K562 (cell line): ENCODE results near the gene SF3A2. TPM values are rescaled to one million over a fixed set of nuclear protein-coding genes. Genes with fewer than 3 reads are reported as not detected.
A peak's percentile ranks its signal among the peaks of the same experiment; 100 is the strongest.

Experiments
- CTBP1 ChIP-seq: fragments of 450-650 bp; IDR thresholded peaks from 2 replicates; pipeline ENCODE4 v1.6.1; 2016; ENCODE audit warnings: borderline replicate concordance
- ELK1 ChIP-seq: sonication (generic); formaldehyde crosslinking; IDR thresholded peaks from 2 replicates; pipeline ENCODE4 v1.8.1; 2022; ENCODE audit warnings: missing genetic modification reagents
- GTF2F1 ChIP-seq: IDR thresholded peaks from 2 replicates; pipeline ENCODE4 v1.6.1; 2011; ENCODE audit warnings: low read depth, low read length, improper control_type of control experiment
- HEY1 ChIP-seq: fragments of 250-450 bp; sonication (Bioruptor Pico); IDR thresholded peaks from 2 replicates; pipeline ENCODE4 v1.5.0; 2020; ENCODE audit warnings: mild to moderate bottlenecking, moderate library complexity, borderline replicate concordance
- HMGN3 ChIP-seq: IDR thresholded peaks from 2 replicates; pipeline ENCODE4 v1.6.1; 2011; ENCODE audit warnings: borderline replicate concordance, low read depth, mild to moderate bottlenecking, mixed read lengths, low read length; ENCODE audit not compliant: insufficient read length; ENCODE audit errors: extremely low read depth
- NCOR1 ChIP-seq: fragments of 450-650 bp; IDR thresholded peaks from 2 replicates; pipeline ENCODE4 v1.6.1; 2016; ENCODE audit warnings: mild to moderate bottlenecking, moderate library complexity
- PCBP2 ChIP-seq: fragments of 200-400 bp; formaldehyde crosslinking; IDR thresholded peaks from 2 replicates; pipeline ENCODE4 v1.6.1; 2018; ENCODE audit warnings: low read length, low read depth, mild to moderate bottlenecking, moderate library complexity; ENCODE audit not compliant: poor library complexity, severe bottlenecking
- SETDB1 ChIP-seq: IDR thresholded peaks from one replicate; pipeline ENCODE4 v1.6.1; 2012; ENCODE audit warnings: low read length, control low read depth, inconsistent platforms
- SLC30A9 ChIP-seq: fragments of 250-450 bp; sonication (Bioruptor Pico); IDR thresholded peaks from 2 replicates; pipeline ENCODE4 v1.8.0; 2022; ENCODE audit warnings: mild to moderate bottlenecking, moderate library complexity
- TCF7L2 ChIP-seq: fragments of 150-350 bp; IDR thresholded peaks from 2 replicates; pipeline ENCODE4 v1.6.1; 2016; ENCODE audit warnings: low read depth, mild to moderate bottlenecking, low read length, moderate library complexity
- TRIM24 ChIP-seq, 2 experiments: fragments of 450-650 bp; IDR thresholded peaks; 2 replicates each; pipeline ENCODE4 v1.6.1; 2016
- ZNF184 ChIP-seq: sonication (generic); formaldehyde crosslinking; IDR thresholded peaks from 2 replicates; pipeline ENCODE4 v1.5.0; 2020; ENCODE audit warnings: missing genetic modification reagents
- ZNF224 ChIP-seq: sonication (generic); formaldehyde crosslinking; IDR thresholded peaks from 2 replicates; pipeline ENCODE4 v1.8.0; 2022; ENCODE audit warnings: mild to moderate bottlenecking, missing genetic modification reagents
- ZNF445 ChIP-seq: fragments of 250-450 bp; sonication (Bioruptor Pico); IDR thresholded peaks from 2 replicates; pipeline ENCODE4 v1.4.0; 2020; ENCODE audit warnings: low read depth, mild to moderate bottlenecking, moderate library complexity
- ZNF699 ChIP-seq: fragments of 250-450 bp; sonication (Bioruptor Pico); IDR thresholded peaks from 2 replicates; pipeline ENCODE4 v1.8.0; 2021; ENCODE audit warnings: mild to moderate bottlenecking, moderate library complexity; ENCODE audit not compliant: insufficient replicate concordance
- polyA plus RNA-seq, 8 experiments: library from polyadenylated mRNA; depleted of rRNA in 4 of 8; stranded (reverse) in 5 of 8; unstranded in 3 of 8; fragments of >200 nt; fragmentation: Nextera tagmentation in 2 of 8; fragmentation: Illumina TruSeq in 1 of 8; extraction: Ambion mirVana in 2 of 8; extraction: Trizol in 1 of 8; gene quantifications; 2 replicates each; pipeline versions ENCODE4 v1.2.1 to v1.2.3, GENCODE V29; 2011 to 2014; ENCODE audit warnings: inconsistent platforms in 1 of 8, missing spikeins in 1 of 8
- total RNA-seq, 7 experiments: library from RNA; depleted of rRNA in 6 of 7; stranded (reverse); fragments of >200 nt in 6 of 7; fragmentation: Illumina TruSeq in 2 of 7; extraction: Trizol in 2 of 7; gene quantifications; 2 replicates each; pipeline versions ENCODE4 v1.2.1 to v1.2.3, GENCODE V29; 2011 to 2021; ENCODE audit warnings: low replicate concordance in 1 of 7
- TF ChIP-seq, protein P1 (sequence below): fragments of 450-650 bp; IDR thresholded peaks from 2 replicates; pipeline ENCODE4 v1.6.1; 2016; ENCODE audit warnings: mild to moderate bottlenecking, moderate library complexity

The SF3A2 gene
- total and polyA plus RNA-seq, 9 of the 15 experiments (the other 6 are each of a cell fraction or from before 2014, with no cell fraction given): 0.17 to 194 (median 22.8) TPM

DNA sequence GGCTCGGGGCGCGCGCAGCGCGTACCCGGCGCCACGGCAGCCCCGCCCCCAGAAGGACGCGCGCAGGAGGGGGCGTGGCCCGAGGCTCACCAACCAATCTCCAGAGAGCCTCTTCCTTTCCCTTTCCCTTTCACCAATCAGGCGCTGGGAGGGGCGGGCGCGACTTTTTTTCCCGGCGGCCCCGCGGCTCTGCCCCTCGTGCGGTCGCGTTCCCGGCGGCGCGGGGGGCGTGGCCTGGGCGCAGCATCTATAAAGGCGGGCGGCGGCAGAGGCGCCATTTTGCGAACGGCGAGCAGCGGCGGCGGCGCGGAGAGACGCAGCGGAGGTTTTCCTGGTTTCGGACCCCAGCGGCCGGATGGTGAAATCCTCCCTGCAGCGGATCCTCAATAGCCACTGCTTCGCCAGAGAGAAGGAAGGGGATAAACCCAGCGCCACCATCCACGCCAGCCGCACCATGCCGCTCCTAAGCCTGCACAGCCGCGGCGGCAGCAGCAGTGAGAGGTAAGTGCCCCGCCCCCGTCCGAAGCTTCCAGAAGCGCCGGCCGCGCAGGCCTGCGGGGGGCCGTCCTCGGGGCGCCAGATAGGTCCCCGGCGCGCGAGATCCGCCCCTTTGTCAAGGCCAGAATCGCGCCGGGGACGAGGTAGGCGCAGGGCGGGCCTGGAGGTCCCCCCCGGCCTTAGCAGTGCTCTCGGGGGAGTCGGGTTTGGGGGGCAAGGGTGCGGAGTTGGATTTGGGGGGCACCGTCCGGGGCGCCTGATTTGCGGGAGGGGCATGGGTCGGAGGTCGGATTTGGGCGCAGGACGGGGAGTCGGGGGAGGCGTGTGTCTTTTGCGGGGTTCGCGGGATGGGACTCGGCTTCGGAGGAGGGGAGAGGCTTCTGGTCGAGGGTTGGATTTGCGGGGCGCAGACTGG lies 32.9 kb downstream of the SF3A2 start (continued):
- TF ChIP-seq HEY1 (CRISPR knock-in tag) (no peak), ZNF445 (CRISPR knock-in tag) (no peak), CTBP1 (peak; percentile 84), TCF7L2 (no peak), ZNF224 (CRISPR knock-in tag) (no peak), GTF2F1 (peak; percentile 100), ZNF699 (CRISPR knock-in tag) (no peak), TRIM24 (IDR thresholded peaks at IDR 0.05) (no peak), NCOR1 (no peak), ELK1 (CRISPR knock-in tag) (no peak), SLC30A9 (CRISPR knock-in tag) (no peak), HMGN3 (peak; percentile 10), ZNF184 (CRISPR knock-in tag) (no peak), SETDB1 (no peak), PCBP2 (peak; percentile 87)
- TF ChIP-seq, protein P1, sequence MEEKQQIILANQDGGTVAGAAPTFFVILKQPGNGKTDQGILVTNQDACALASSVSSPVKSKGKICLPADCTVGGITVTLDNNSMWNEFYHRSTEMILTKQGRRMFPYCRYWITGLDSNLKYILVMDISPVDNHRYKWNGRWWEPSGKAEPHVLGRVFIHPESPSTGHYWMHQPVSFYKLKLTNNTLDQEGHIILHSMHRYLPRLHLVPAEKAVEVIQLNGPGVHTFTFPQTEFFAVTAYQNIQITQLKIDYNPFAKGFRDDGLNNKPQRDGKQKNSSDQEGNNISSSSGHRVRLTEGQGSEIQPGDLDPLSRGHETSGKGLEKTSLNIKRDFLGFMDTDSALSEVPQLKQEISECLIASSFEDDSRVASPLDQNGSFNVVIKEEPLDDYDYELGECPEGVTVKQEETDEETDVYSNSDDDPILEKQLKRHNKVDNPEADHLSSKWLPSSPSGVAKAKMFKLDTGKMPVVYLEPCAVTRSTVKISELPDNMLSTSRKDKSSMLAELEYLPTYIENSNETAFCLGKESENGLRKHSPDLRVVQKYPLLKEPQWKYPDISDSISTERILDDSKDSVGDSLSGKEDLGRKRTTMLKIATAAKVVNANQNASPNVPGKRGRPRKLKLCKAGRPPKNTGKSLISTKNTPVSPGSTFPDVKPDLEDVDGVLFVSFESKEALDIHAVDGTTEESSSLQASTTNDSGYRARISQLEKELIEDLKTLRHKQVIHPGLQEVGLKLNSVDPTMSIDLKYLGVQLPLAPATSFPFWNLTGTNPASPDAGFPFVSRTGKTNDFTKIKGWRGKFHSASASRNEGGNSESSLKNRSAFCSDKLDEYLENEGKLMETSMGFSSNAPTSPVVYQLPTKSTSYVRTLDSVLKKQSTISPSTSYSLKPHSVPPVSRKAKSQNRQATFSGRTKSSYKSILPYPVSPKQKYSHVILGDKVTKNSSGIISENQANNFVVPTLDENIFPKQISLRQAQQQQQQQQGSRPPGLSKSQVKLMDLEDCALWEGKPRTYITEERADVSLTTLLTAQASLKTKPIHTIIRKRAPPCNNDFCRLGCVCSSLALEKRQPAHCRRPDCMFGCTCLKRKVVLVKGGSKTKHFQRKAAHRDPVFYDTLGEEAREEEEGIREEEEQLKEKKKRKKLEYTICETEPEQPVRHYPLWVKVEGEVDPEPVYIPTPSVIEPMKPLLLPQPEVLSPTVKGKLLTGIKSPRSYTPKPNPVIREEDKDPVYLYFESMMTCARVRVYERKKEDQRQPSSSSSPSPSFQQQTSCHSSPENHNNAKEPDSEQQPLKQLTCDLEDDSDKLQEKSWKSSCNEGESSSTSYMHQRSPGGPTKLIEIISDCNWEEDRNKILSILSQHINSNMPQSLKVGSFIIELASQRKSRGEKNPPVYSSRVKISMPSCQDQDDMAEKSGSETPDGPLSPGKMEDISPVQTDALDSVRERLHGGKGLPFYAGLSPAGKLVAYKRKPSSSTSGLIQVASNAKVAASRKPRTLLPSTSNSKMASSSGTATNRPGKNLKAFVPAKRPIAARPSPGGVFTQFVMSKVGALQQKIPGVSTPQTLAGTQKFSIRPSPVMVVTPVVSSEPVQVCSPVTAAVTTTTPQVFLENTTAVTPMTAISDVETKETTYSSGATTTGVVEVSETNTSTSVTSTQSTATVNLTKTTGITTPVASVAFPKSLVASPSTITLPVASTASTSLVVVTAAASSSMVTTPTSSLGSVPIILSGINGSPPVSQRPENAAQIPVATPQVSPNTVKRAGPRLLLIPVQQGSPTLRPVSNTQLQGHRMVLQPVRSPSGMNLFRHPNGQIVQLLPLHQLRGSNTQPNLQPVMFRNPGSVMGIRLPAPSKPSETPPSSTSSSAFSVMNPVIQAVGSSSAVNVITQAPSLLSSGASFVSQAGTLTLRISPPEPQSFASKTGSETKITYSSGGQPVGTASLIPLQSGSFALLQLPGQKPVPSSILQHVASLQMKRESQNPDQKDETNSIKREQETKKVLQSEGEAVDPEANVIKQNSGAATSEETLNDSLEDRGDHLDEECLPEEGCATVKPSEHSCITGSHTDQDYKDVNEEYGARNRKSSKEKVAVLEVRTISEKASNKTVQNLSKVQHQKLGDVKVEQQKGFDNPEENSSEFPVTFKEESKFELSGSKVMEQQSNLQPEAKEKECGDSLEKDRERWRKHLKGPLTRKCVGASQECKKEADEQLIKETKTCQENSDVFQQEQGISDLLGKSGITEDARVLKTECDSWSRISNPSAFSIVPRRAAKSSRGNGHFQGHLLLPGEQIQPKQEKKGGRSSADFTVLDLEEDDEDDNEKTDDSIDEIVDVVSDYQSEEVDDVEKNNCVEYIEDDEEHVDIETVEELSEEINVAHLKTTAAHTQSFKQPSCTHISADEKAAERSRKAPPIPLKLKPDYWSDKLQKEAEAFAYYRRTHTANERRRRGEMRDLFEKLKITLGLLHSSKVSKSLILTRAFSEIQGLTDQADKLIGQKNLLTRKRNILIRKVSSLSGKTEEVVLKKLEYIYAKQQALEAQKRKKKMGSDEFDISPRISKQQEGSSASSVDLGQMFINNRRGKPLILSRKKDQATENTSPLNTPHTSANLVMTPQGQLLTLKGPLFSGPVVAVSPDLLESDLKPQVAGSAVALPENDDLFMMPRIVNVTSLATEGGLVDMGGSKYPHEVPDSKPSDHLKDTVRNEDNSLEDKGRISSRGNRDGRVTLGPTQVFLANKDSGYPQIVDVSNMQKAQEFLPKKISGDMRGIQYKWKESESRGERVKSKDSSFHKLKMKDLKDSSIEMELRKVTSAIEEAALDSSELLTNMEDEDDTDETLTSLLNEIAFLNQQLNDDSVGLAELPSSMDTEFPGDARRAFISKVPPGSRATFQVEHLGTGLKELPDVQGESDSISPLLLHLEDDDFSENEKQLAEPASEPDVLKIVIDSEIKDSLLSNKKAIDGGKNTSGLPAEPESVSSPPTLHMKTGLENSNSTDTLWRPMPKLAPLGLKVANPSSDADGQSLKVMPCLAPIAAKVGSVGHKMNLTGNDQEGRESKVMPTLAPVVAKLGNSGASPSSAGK: no peak
